Liver (tissue), 2 donors: ENCODE measurements around the gene TIAM2.

Experiments used
- HNF4G ChIP-seq: IDR thresholded peaks from 2 replicates; pipeline ENCODE4 v1.6.1; 2016; ENCODE audit warnings: antibody characterized with exemption
- TF ChIP-seq, protein P1 (sequence below): IDR thresholded peaks from 2 replicates; pipeline ENCODE4 v1.6.1; 2016; ENCODE audit warnings: antibody characterized with exemption
- donor health status: healthy.

DNA sequence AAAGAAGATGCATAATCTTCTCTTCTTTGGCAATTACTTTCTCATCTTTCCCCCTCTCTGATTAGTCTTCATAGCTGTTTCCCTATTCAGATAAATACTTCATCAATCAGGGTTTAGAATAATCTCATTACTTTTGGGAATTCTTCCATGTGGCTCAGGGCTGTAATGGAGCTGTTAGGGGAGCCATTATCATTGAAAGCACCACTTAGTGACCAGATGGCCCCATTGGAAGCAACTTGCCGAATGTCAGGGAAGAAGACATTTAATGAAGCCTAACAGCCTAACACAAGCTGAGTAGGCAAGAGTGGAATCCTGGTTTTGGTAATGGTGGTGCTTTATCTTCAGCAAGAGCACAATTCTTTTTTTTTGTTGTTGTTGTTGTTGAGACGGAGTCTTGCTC, 45.0 kb downstream of the TIAM2 start:
- TF ChIP-seq, protein P1, sequence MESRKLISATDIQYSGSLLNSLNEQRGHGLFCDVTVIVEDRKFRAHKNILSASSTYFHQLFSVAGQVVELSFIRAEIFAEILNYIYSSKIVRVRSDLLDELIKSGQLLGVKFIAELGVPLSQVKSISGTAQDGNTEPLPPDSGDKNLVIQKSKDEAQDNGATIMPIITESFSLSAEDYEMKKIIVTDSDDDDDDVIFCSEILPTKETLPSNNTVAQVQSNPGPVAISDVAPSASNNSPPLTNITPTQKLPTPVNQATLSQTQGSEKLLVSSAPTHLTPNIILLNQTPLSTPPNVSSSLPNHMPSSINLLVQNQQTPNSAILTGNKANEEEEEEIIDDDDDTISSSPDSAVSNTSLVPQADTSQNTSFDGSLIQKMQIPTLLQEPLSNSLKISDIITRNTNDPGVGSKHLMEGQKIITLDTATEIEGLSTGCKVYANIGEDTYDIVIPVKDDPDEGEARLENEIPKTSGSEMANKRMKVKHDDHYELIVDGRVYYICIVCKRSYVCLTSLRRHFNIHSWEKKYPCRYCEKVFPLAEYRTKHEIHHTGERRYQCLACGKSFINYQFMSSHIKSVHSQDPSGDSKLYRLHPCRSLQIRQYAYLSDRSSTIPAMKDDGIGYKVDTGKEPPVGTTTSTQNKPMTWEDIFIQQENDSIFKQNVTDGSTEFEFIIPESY, result no peak
- TF ChIP-seq HNF4G, result no peak
